GM18519 (cell line): ENCODE results near the gene KLB.

Source experiments
- ATAC-seq: cut with Tn5 transposase; IDR thresholded peaks from one replicate; pipeline ENCODE4 v1.9.1; 2021; ENCODE audit warnings: mild to moderate bottlenecking, moderate library complexity; ENCODE audit not compliant: unreplicated experiment, low FRiP score

KLB gene

DNA sequence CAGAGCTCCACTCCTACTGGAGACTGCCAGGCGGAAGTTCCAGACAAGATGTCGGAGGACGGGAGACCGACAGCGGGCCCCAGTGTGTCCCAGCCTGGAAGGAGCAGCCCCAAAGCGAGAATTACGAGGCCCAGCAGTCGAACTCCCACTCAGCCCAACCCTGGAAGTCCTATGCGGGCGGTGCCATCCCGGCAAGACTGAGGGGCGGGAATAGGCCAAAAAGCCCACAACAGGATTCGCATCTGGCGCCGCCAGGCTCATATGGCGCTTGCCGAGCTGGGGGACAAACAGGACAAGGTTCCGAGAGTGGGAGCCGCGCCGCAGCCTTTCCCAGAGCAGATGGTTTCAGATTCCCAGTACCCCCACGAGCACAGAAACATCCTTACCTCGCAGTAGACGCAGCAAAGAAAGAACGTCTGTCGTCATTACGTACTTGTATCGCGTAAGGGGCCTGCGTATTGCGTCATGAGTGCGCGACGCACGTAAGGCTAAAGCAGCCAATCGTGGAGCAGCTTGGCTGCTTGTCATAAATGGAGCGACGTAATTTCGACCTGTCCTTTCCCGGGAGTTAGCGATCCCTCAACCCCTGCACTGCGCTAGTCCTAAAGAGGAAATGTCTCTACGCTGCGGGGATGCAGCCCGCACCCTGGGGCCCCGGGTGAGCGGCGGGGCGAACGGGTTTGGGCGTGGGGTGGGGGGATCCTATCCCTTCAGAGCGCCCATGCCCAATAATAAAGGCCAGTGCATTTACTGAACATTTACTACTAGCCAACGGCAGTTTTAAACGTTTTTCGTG is 52.0 kb downstream of the KLB start, which contains the start of the genes LIAS and RPL9:
Gene LIAS (plus strand): TSS at position 552 of the 796 bp plus-strand sequence. CDS start 62 bp downstream, at position 614.
Gene RPL9 (minus strand): TSS at position 418 of the 796 bp plus-strand sequence. CDS start 483 bp downstream, outside the sequence.
- peak; percentile 81 for ATAC-seq

- ATAC-seq = no peak
These were observed 58.3 kb downstream of the KLB start for GRCh38 chr4:39464886-39465501.

GRCh38 chr4:39466747-39467146 is 60.0 kb downstream of the KLB start:
- no peak for ATAC-seq

- no peak for ATAC-seq
These were observed 60.7 kb downstream of the KLB start for GRCh38 chr4:39467464-39467863.

GRCh38 chr4:39469429-39470077 is 62.8 kb downstream of the KLB start:
- ATAC-seq = no peak

DNA sequence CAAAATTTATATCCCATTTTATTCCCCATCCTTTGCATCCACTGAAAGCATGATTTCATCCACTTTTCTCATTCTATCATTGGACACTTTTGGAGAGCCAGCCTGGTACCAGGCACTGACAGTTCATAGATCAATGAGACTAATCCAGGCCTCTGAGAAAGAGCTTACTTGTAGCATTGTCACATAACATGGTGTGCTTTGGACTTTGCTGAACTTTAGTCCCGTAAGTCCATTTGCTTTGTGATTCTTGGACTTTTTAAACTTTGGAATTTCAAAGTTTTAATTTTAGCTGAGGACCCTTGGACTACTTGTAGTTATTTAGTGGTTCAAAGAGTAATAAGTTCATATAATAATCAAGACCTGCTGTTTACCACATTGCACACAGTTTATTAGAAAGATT is 63.7 kb downstream of the KLB start:
- ATAC-seq = no peak

DNA sequence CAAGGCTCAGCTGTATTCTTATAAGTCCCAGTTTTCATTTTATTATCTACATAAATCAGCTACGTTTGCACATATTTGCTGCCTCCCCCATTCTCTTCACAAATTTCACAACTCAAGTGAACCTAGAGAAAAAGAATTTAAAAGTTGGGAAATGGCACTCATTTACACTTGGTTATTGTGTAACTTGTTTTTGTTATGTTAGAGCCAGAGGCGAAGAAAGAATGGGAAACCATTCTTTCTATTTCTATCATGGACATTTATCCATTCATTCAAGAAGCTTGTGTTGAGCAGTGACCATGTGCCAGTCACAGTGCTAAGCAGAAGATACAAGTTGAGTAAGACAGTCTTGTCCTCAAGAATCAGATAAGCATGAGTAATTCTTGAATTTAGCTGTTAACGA is 65.7 kb downstream of the KLB start:
- ATAC-seq = no peak

DNA sequence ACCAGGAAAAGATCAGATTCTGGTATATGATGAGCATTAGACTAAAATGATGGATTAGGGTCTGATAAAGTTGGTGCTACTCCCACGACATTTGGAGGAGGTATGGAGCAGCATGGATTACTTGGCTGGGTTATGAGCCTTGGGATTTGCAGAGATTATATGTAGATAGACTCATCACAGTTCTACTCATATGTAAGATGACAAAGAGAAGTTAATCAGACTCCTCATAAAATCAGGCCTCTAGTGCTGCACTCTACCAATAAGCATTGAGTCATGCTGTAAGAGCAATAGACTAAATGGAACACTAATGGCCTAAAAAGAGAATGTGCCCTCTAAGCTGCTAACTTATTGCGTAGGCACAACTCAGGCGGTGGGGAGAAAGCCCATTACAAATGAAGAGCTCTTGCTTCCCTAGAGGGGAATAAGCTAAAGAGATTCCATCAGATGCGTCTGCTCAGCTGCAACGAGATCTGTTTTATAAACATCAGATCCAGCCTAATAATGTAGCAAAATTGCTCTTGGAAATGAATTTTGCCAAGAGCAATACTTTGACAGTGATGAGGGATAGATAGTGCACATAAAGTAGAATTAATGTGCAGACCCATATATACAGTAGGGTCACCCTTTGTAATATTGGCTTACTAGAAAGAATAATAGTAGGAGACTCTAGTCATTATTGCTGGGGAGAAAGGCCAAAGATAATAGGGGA is 69.6 kb downstream of the KLB start:
- ATAC-seq = no peak

DNA sequence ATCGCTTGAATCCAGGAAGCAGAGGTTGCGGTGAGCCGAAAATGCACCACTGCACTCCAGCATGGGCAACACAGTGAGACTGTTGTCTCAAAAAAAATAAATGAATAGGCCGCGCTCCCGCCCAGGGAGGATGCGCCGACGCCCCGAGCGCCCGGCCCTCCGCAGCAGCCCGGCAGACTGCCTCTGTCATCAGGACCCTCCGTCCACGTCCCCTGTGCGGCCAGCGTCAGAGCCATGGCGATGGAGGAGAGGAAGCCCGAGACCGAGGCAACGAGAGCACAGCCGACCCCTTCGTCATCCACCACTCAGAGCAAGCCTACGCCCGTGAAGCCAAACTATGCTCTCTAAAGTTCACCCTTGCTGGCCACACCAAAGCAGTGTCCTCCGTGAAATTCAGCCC is 73.5 kb downstream of the KLB start:
- no peak for ATAC-seq

DNA sequence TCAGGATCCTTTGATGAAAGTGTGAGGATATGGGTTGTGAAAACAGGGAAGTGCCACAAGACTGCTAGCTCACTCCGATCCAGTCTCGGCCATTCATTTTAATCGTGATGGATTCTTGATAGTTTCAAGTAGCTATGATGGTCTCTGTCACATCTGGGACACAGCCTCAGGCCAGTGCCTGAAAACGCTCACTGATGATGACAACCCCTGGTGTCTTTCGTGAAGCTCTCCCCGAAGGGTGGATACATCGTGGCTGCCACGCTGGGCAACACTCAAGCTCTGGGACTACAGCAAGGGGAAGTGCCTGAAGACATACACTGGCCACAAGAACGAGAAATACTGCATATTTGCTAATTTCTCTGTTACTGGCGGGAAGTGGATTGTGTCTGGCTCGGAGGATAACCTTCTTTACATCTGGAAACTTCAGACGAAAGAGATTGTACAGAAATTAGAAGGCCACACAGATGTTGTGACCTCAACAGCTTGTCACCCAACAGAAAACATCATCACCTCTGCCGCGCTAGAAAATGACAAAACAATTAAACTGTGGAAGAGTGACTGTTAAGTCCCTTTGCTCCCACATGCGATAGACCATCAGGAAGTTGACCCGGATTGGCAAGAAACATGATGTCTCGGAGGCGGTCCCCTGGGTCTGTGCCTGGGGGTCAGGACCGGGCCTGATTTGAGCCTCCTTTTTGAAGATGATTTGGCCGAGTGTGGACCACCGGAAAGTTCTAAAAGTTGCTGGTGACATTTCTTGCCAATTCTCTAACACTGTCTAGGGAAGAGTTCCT is 74.4 kb downstream of the KLB start:
- ATAC-seq = no peak

DNA sequence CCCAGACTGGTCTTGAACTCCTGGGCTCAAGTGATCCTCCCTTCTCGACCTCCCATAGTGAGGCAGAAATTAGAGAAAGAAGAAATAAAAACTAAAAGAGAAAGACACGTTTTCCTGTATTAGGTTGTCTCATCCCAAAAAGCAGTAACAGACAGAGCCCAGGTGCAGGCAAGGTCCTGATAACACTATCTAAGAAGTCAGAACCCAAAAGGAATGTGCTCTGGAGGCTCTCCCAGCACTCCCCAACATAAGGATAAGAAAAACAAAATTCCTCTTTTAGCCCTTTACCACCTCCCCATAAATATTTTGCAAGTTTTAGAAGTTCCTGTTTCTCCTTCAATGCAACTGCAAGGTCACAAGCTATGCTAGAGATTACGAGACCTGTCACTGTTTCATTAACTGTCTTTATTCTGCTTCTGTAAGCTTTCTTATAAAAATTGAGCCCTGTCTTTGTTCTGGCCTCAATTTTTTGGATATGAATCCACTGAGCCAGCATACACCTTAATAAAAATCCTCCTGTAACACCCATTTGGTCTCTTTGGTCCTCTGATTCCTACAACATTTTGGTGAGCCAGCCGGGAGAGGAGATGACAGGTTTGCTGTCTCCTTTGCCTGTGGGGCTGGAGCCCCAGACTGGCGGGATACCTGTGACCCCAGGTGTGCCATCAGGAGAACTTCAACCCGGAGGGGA is 78.0 kb downstream of the KLB start:
- ATAC-seq = no peak

- ATAC-seq = no peak
These were observed 79.6 kb downstream of the KLB start for GRCh38 chr4:39486221-39486804.

DNA sequence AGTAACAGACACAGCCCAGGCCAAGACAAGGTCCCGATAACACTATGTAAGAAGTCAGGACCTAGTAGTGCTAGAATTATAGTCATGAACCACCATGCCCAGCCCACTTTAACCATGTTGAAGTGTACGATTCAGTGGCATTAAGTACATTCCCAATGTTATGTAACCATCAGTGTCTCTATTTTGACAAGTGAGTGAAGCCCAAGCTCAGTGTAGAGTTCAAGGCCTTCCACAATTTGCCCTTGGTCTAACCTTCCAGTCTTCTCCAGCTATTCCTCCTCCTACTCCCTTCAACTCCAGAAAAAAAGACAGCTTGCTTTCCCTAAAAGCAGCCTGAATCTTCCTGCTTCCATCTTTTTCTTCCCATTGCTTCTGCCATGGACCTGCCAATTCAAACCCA is 83.6 kb downstream of the KLB start:
- ATAC-seq = no peak

DNA sequence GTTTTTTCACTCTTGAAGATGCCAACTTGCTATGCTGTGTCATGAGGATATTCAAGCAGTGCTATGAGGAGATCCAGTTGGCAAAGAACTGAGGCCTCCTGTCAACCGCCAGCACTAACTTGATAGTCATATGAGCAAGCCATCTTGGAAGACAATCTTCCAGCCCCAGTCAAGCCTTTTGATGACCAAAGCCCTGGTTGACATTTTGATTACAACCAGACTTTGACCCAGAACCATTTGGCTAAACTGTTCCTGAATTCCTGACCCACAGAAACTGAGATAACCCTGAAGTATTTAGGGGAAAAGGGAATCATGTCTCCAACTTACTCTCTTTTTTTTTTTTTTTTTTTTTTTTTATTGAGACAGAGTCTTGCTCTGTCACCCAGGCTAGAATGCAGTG is 87.6 kb downstream of the KLB start:
- ATAC-seq = no peak

DNA sequence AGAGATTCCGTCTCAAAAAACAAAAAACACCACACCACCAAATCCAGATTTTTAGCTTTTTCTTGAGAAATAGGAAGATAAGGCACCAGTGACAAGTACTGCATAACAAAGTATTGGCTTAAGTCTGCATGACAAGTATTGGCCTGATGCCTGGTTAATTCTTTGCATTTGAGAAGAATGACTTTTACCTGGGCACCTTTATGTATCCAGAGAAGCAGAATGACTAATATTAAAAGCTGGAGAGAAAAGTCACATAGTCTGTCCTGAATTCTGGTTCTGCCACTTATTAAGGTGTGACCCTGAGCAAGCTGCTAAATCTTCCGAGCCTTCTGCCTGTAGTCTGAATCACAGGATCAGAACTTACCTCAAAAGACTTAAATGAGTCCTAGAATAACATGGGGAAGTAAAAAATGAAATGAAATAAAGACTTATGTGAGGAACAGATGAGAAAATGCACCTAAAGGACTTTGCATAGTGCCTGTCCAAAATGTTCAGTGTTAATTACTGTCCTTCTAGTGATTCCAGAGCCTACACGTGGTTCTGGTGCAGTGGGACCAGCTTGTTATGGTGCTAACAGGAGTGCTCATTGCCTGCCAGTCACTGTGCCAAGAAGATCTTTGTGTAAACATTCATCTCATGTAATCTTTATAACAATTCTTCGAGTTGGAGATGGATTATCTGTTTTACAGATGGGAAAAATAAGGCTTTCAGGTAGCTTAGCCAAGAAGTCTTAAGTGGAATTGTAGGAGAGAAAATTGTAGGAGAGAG is 88.9 kb downstream of the KLB start:
- ATAC-seq = no peak

GRCh38 chr4:39497909-39498726 is 91.4 kb downstream of the KLB start:
- ATAC-seq = no peak

- no peak for ATAC-seq
These were observed 91.9 kb downstream of the KLB start for GRCh38 chr4:39498727-39499020.
